ENCODE data around the gene HDGFL2. TPM values are rescaled to one million over a fixed set of nuclear protein-coding genes. Genes with fewer than 3 reads are reported as not detected.

HDGFL2 gene
- total RNA-seq, 1 donor from 2014 or later, result 79.8 TPM

DNA sequence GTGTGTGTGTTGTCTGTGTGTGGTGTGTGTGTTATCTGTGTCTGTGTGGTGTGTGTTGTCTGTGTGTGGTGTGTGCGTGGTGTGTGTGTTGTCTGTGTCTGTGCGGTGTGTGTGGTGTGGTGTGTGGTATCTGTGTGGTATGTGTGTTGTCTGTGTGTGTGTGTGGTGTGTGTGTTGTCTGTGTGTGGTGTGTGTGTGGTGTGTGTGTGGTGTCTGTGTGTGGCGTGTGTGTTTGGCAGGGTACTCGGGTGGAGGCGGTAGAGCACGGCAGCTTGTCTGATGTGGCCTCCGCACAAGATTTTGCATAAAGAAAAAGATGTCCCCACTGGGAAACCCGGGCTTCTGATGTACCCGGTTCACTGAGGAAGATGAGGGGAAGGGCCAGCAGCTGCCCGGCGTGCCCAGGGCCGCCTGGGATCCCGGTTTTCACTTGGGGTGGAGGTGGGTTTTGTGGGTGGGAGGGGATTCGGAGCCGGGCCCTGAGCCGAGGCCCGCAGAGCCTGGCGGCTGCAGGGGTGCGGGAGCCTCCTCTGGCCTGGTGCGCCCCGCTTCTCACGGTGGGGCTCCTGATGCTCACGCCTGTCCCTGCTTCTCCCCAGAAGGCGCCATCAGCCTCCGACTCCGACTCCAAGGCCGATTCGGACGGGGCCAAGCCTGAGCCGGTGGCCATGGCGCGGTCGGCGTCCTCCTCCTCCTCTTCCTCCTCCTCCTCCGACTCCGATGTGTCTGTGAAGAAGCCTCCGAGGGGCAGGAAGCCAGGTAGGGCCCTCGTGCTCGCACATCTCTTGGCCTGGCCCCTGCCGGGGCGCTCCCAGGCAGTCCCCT, 21.2 kb downstream of the HDGFL2 start:
- H4K20me1 ChIP-seq (ENCODE audit: insufficient read depth, low read length), result peaks cover 16% of the 10 kb centered on the region
- no peaks in the 10 kb centered on the region for H3K9me3 ChIP-seq (ENCODE audit: insufficient read depth, low read depth, low read length)
- H3K4me2 ChIP-seq (ENCODE audit: low read length), result no peak overlapping the region
- Mint-ChIP-seq H3K36me3 (ENCODE audit: low read depth, unreplicated experiment) (peaks cover 5% of the 10 kb centered on the region), H3K4me1 (ENCODE audit: low read depth, unreplicated experiment) (no peaks in the 10 kb centered on the region), H3K27ac (ENCODE audit: unreplicated experiment) (no peak overlapping the region), H3K27me3 (ENCODE audit: low read depth, unreplicated experiment) (no peaks in the 10 kb centered on the region), H3K9me3 (ENCODE audit: unreplicated experiment) (no peaks in the 10 kb centered on the region), H3K4me3 (ENCODE audit: unreplicated experiment) (no peak overlapping the region)
- H3K4me1 ChIP-seq (ENCODE audit: insufficient read depth, low read length), result no peaks in the 10 kb centered on the region
- no peak overlapping the region for H3K27ac ChIP-seq (ENCODE audit: low read depth, low read length)
- H3K79me2 ChIP-seq (ENCODE audit: insufficient read depth, low read length), result peaks cover 8% of the 10 kb centered on the region
- no peak for DNase-seq (ENCODE audit: low read depth)
- no peak overlapping the region for H2AFZ ChIP-seq (ENCODE audit: low read depth, low read length)
- no peak for FAIRE-seq
- no peak overlapping the region for H3K4me3 ChIP-seq (ENCODE audit: insufficient read depth, low read depth, low read length)
- TF ChIP-seq EZH2 (IDR thresholded peaks at IDR 0.05; ENCODE audit: insufficient read depth, low read length), result no peak
- TF ChIP-seq, protein P1, sequence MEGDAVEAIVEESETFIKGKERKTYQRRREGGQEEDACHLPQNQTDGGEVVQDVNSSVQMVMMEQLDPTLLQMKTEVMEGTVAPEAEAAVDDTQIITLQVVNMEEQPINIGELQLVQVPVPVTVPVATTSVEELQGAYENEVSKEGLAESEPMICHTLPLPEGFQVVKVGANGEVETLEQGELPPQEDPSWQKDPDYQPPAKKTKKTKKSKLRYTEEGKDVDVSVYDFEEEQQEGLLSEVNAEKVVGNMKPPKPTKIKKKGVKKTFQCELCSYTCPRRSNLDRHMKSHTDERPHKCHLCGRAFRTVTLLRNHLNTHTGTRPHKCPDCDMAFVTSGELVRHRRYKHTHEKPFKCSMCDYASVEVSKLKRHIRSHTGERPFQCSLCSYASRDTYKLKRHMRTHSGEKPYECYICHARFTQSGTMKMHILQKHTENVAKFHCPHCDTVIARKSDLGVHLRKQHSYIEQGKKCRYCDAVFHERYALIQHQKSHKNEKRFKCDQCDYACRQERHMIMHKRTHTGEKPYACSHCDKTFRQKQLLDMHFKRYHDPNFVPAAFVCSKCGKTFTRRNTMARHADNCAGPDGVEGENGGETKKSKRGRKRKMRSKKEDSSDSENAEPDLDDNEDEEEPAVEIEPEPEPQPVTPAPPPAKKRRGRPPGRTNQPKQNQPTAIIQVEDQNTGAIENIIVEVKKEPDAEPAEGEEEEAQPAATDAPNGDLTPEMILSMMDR (IDR thresholded peaks at IDR 0.05; ENCODE audit: insufficient read depth, low read depth, low read length), result no peak
- H3K9ac ChIP-seq (ENCODE audit: low read length), result peak overlapping the region; percentile 20
- H3K36me3 ChIP-seq (ENCODE audit: insufficient read depth, low read length), result peaks cover 13% of the 10 kb centered on the region
- H3K27me3 ChIP-seq (ENCODE audit: insufficient read depth, low read length), result no peaks in the 10 kb centered on the region

DNA sequence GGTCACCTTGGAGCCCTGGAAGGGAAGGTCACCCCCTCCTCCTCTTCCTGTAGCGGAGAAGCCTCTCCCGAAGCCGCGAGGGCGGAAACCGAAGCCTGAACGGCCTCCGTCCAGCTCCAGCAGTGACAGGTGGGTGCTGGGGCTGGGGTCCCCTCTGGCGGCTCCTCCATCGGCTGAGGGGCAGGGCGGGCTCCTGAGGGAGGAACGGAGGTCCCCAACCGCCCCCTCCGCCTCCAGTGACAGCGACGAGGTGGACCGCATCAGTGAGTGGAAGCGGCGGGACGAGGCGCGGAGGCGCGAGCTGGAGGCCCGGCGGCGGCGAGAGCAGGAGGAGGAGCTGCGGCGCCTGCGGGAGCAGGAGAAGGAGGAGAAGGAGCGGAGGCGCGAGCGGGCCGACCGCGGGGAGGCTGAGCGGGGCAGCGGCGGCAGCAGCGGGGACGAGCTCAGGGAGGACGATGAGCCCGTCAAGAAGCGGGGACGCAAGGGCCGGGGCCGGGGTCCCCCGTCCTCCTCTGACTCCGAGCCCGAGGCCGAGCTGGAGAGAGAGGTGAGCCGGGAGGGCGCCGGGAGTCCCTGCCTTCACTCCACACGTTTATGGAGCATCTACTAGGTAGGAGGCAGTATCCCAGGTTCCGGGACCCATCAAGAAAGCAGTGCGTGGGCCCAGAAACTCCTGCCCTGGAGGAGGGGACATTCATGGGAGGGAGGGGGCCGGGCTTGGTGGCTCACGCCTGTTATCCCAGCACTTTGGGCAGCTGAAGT, 22.0 kb downstream of the HDGFL2 start:
- Mint-ChIP-seq H3K27me3 (ENCODE audit: low read depth, unreplicated experiment) (no peaks in the 10 kb centered on the region), H3K4me1 (ENCODE audit: low read depth, unreplicated experiment) (no peaks in the 10 kb centered on the region), H3K4me3 (ENCODE audit: unreplicated experiment) (no peak overlapping the region), H3K27ac (ENCODE audit: unreplicated experiment) (no peak overlapping the region), H3K36me3 (ENCODE audit: low read depth, unreplicated experiment) (peaks cover 5% of the 10 kb centered on the region), H3K9me3 (ENCODE audit: unreplicated experiment) (no peaks in the 10 kb centered on the region)
- no peaks in the 10 kb centered on the region for H3K9me3 ChIP-seq (ENCODE audit: insufficient read depth, low read depth, low read length)
- H3K36me3 ChIP-seq (ENCODE audit: insufficient read depth, low read length), result peaks cover 13% of the 10 kb centered on the region
- no peak overlapping the region for H3K27ac ChIP-seq (ENCODE audit: low read depth, low read length)
- FAIRE-seq, result no peak
- H3K9ac ChIP-seq (ENCODE audit: low read length), result no peak overlapping the region
- H2AFZ ChIP-seq (ENCODE audit: low read depth, low read length), result no peak overlapping the region
- H3K4me1 ChIP-seq (ENCODE audit: insufficient read depth, low read length), result no peaks in the 10 kb centered on the region
- no peak for DNase-seq (ENCODE audit: low read depth)
- peaks cover 8% of the 10 kb centered on the region for H3K79me2 ChIP-seq (ENCODE audit: insufficient read depth, low read length)
- no peak overlapping the region for H3K4me3 ChIP-seq (ENCODE audit: insufficient read depth, low read depth, low read length)
- H3K4me2 ChIP-seq (ENCODE audit: low read length), result no peak overlapping the region
- peaks cover 16% of the 10 kb centered on the region for H4K20me1 ChIP-seq (ENCODE audit: insufficient read depth, low read length)
- no peak for TF ChIP-seq EZH2 (IDR thresholded peaks at IDR 0.05; ENCODE audit: insufficient read depth, low read length)
- TF ChIP-seq, protein P1 (IDR thresholded peaks at IDR 0.05; ENCODE audit: insufficient read depth, low read depth, low read length), result no peak
- no peaks in the 10 kb centered on the region for H3K27me3 ChIP-seq (ENCODE audit: insufficient read depth, low read length)
